ENCODE results near the gene ASRGL1.

Gene ASRGL1

GRCh38 chr11:62402226-62402959 lies 65.1 kb downstream of the ASRGL1 start:
- DNase-seq (ENCODE audit: low spot score) (no peak), ATAC-seq (ENCODE audit: low read depth) (no peak)
- no peak for TF ChIP-seq CTCF (IDR thresholded peaks at IDR 0.05; ENCODE audit: poor library complexity, severe bottlenecking)
- no peaks in the 10 kb centered on the region for H3K9me3 ChIP-seq (ENCODE audit: severe bottlenecking)
- no peak overlapping the region for H3K27ac ChIP-seq (ENCODE audit: poor library complexity, severe bottlenecking)
- H3K4me3 ChIP-seq (ENCODE audit: severe bottlenecking) = no peak overlapping the region
- no peaks in the 10 kb centered on the region for H3K27me3 ChIP-seq (ENCODE audit: insufficient read depth, poor library complexity, severe bottlenecking)
- no peaks in the 10 kb centered on the region for H3K4me1 ChIP-seq (ENCODE audit: insufficient read depth, poor library complexity, severe bottlenecking)
- no peaks in the 10 kb centered on the region for H3K36me3 ChIP-seq (ENCODE audit: low read depth)

DNA sequence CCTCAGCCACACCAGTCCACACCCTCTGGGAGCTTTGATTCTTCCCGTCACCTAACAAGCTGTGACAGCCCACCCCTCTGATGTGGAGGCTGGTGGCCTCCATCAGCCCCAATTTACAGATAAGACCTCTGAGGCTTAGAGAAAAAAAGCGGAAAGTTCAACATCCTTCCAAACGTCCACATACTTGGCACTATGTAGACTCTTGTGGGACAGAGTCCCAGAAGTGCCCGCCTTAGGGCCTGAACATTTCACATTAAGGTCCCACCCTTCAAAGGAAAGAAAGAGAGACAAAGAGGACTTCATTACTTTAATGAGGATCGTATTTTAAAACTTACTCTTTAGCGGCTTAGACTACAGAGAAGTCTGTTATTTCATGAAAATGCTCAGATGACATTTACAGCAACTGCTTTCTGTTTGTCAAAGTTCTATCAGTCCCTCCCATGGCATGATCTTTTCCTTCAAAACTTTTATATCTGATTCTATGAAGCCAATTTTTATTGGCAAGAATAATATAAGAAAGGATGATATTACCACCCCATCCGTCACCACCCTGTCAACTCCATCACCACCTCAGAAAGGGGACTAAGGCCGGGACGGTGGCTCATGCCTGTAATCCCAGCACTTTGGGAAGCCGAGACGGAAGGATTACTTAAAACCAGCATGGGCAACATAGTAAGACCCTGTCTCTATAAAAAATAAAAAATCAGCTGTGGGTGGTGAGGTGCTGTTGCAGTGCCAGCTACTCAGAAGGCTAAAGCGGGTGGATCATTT lies 65.9 kb downstream of the ASRGL1 start:
- TF ChIP-seq CTCF (IDR thresholded peaks at IDR 0.05; ENCODE audit: poor library complexity, severe bottlenecking) = no peak
- Histone ChIP-seq H3K36me3 (ENCODE audit: low read depth) (no peaks in the 10 kb centered on the region), H3K4me1 (ENCODE audit: insufficient read depth, poor library complexity, severe bottlenecking) (no peaks in the 10 kb centered on the region), H3K4me3 (ENCODE audit: severe bottlenecking) (no peak overlapping the region), H3K27me3 (ENCODE audit: insufficient read depth, poor library complexity, severe bottlenecking) (no peaks in the 10 kb centered on the region), H3K9me3 (ENCODE audit: severe bottlenecking) (no peaks in the 10 kb centered on the region), H3K27ac (ENCODE audit: poor library complexity, severe bottlenecking) (no peak overlapping the region)
- ATAC-seq (ENCODE audit: low read depth) (no peak), DNase-seq (ENCODE audit: low spot score) (no peak)

GRCh38 chr11:62404435-62404834 lies 67.2 kb downstream of the ASRGL1 start:
- Histone ChIP-seq H3K27ac (ENCODE audit: poor library complexity, severe bottlenecking) (no peak overlapping the region), H3K4me1 (ENCODE audit: insufficient read depth, poor library complexity, severe bottlenecking) (no peaks in the 10 kb centered on the region), H3K36me3 (ENCODE audit: low read depth) (no peaks in the 10 kb centered on the region), H3K9me3 (ENCODE audit: severe bottlenecking) (no peaks in the 10 kb centered on the region), H3K4me3 (ENCODE audit: severe bottlenecking) (no peak overlapping the region), H3K27me3 (ENCODE audit: insufficient read depth, poor library complexity, severe bottlenecking) (no peaks in the 10 kb centered on the region)
- TF ChIP-seq CTCF (IDR thresholded peaks at IDR 0.05; ENCODE audit: poor library complexity, severe bottlenecking) = no peak
- DNase-seq (ENCODE audit: low spot score) = no peak
- no peak for ATAC-seq (ENCODE audit: low read depth)

DNA sequence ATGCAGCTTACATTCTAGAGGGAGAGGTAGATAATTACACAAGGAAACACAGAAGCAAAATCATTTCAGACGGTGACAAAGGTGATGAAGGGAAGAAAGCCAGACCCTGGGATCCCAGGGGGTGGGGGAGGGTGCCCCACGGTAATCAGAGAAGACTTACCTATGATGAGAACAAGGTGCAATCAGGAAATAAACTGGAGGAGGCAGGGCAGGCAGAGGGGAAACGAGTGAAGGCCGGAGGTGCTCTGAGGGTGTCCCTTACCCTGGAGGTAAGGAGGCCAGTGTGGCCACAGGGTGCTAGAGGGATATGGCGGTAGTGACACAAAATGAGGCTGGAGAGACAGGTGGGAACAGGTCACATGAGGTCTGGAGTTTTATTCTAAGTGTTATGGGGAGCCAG lies 67.7 kb downstream of the ASRGL1 start:
- TF ChIP-seq CTCF (IDR thresholded peaks at IDR 0.05; ENCODE audit: poor library complexity, severe bottlenecking) = no peak
- Histone ChIP-seq H3K27ac (ENCODE audit: poor library complexity, severe bottlenecking) (no peak overlapping the region), H3K9me3 (ENCODE audit: severe bottlenecking) (no peaks in the 10 kb centered on the region), H3K4me1 (ENCODE audit: insufficient read depth, poor library complexity, severe bottlenecking) (no peaks in the 10 kb centered on the region), H3K36me3 (ENCODE audit: low read depth) (no peaks in the 10 kb centered on the region), H3K4me3 (ENCODE audit: severe bottlenecking) (no peak overlapping the region), H3K27me3 (ENCODE audit: insufficient read depth, poor library complexity, severe bottlenecking) (no peaks in the 10 kb centered on the region)
- no peak for DNase-seq (ENCODE audit: low spot score)
- ATAC-seq (ENCODE audit: low read depth) = no peak

- peaks cover 5% of the 10 kb centered on the region for H3K4me1 ChIP-seq (ENCODE audit: insufficient read depth, poor library complexity, severe bottlenecking)
- ATAC-seq (ENCODE audit: low read depth) (no peak), DNase-seq (ENCODE audit: low spot score) (no peak)
- no peak overlapping the region for H3K27ac ChIP-seq (ENCODE audit: poor library complexity, severe bottlenecking)
- no peak overlapping the region for H3K4me3 ChIP-seq (ENCODE audit: severe bottlenecking)
- no peaks in the 10 kb centered on the region for H3K9me3 ChIP-seq (ENCODE audit: severe bottlenecking)
- no peaks in the 10 kb centered on the region for H3K27me3 ChIP-seq (ENCODE audit: insufficient read depth, poor library complexity, severe bottlenecking)
- no peak for TF ChIP-seq CTCF (IDR thresholded peaks at IDR 0.05; ENCODE audit: poor library complexity, severe bottlenecking)
- H3K36me3 ChIP-seq (ENCODE audit: low read depth) = no peaks in the 10 kb centered on the region
Measured at GRCh38 chr11:62406034-62406433, 68.8 kb downstream of the ASRGL1 start.
